HEK293T (cell line): ENCODE results near the gene PLA2G4C.

ENCODE experiments used
- ARNT ChIP-seq: fragments of 450-650 bp; IDR thresholded peaks from 2 replicates; pipeline ENCODE4 v1.6.1; 2017; ENCODE audit warnings: mild to moderate bottlenecking
- CTBP1 ChIP-seq: fragments of 450-650 bp; IDR thresholded peaks from 2 replicates; pipeline ENCODE4 v1.6.1; 2016; ENCODE audit warnings: borderline replicate concordance
- FOXA1 ChIP-seq: fragments of 450-650 bp; IDR thresholded peaks from 2 replicates; pipeline ENCODE4 v1.6.1; 2016; ENCODE audit warnings: mild to moderate bottlenecking
- FOXM1 ChIP-seq: fragments of 450-650 bp; IDR thresholded peaks from 2 replicates; pipeline ENCODE4 v1.6.1; 2017; ENCODE audit warnings: mild to moderate bottlenecking, borderline replicate concordance
- ZNF384 ChIP-seq: fragments of 450-650 bp; IDR thresholded peaks from 2 replicates; pipeline ENCODE4 v1.6.1; 2016

DNA sequence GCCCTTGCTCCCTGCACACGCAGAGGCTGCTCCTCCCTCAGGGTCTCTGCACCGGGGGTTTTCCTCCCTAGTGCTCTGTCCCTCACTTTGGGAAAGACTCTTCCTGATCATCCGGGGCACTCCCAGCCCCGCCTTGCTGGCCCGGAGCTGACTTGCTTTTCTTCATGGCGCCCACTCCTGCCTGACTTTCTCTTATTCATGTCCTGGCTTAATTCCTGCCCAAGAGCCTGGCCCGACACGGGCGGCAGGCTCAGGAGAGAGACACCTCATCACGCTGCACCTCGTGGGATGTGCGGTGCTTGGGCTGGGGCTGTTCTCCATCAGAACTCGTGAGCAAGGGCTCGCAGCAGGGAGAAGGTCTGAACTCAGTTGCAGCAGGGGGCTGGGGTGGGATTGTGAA, 11.8 kb upstream of the PLA2G4C start:
- TF ChIP-seq FOXM1 (no peak), ZNF384 (no peak), ARNT (no peak), CTBP1 (no peak), FOXA1 (no peak)
